Mammary epithelial cell (primary cell): ENCODE results near the gene NOBOX.

Experiments used
- CTCF ChIP-seq, 2 donors: IDR thresholded peaks in 1 of 2; conservative IDR thresholded peaks in 1 of 2; 2 replicates each; pipeline ENCODE4 v1.5.1; 2011 to 2012; ENCODE audit warnings: inconsistent platforms in 2 of 2, low read length in 2 of 2, mild to moderate bottlenecking in 2 of 2, control low read depth in 1 of 2, low read depth in 1 of 2; ENCODE audit not compliant: insufficient read depth in 1 of 2; ENCODE audit errors: extremely low read depth in 1 of 2
- EZH2 ChIP-seq: IDR thresholded peaks from 2 replicates; pipeline ENCODE4 v1.6.1; 2012; ENCODE audit warnings: low read length, inconsistent platforms, borderline replicate concordance

DNA sequence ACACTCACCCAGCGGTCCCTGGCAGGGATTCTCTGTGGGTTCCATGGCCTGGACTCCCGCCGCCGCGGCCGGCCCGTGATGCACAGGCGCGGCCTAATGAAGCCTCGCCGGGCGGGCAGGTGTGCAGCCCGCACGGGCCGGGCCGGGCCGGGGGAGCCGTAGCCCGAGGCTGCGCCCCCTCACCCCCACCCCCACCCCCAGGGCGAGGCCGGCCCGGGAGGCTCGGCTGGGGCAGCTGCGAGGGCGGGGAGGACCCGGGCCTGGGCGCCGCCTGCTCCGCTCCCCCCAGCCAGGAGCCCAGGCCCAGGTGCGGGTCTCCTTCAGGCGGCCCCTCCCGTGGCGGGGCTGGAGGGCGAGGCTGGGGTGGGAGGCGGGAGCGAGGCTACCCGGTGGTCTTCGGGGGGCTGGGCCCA, at the start of gene NOBOX:
- no peak for TF ChIP-seq CTCF (conservative IDR thresholded peaks at IDR 0.05 in 1 of 2, IDR thresholded peaks at IDR 0.05 in 1 of 2; ENCODE audit: extremely low read depth in 1 of 2, insufficient read depth in 1 of 2, low read depth in 1 of 2, low read length in 2 of 2)
- TF ChIP-seq EZH2, result no peak
